ENCODE data around the gene SUSD5. TPM values are rescaled to one million over a fixed set of nuclear protein-coding genes. Genes with fewer than 3 reads are reported as not detected.

SUSD5 gene
- total RNA-seq (1 to 10 TPM in 5 of 7 donors, under 1 TPM in 2; 0.43 to 4.5 (median 1.6) TPM), polyA plus RNA-seq (under 1 TPM; 0.33 to 0.83 (median 0.35) TPM)
- long read RNA-seq, donor 1, result 0 reads
- long read RNA-seq, donor 2, result 0 reads

- Histone ChIP-seq H3K27me3 (replicated peaks in 1 of 7) (peaks cover 0 to 71% (median 19%) of the 10 kb centered on the region in 7 donors), H3K9me3 (no peaks in the 10 kb centered on the region), H3K27ac (peak within 1 kb of the TSS in 1 of 8 donors; percentile 9), H3K4me3 (peak within 1 kb of the TSS; percentile 20 to 63 (median 38)), H3K36me3 (no peaks in the 10 kb centered on the region), H3K4me1 (peaks cover 0 to 29% (median 13%) of the 10 kb centered on the region in 6 donors)
- intact Hi-C loops (cut with DNase I; ENCODE audit: low total_unique reads), result no loop called here
- TF ChIP-seq POLR2AphosphoS5 (IDR thresholded peaks at IDR 0.05) (peak in 1 of 3 donors; percentile 6), CTCF (IDR thresholded peaks at IDR 0.05 in 8 of 11, conservative IDR thresholded peaks at IDR 0.05 in 3 of 11) (no peak)
- no peak for DNase-seq
- WGBS, 5 donors, result 1 to 3% (median 2%) methylated on average over 39 to 88 of the region's 90 CpGs
These were observed at the start of gene SUSD5 for GRCh38 chr3:33218446-33219174. Gene SUSD5, minus strand, starts transcription at chr3:33218810. Its CDS starts 13 bp downstream, at chr3:33218797.

- H3K27me3 ChIP-seq (replicated peaks in 1 of 7), result no peaks in the 10 kb centered on the region
These were observed 41.5 kb upstream of the SUSD5 start for GRCh38 chr3:33260104-33260503.

GRCh38 chr3:33256249-33256648, 37.6 kb upstream of the SUSD5 start:
- TF ChIP-seq CTCF (IDR thresholded peaks at IDR 0.05 in 8 of 11, conservative IDR thresholded peaks at IDR 0.05 in 3 of 11) (no peak), POLR2AphosphoS5 (IDR thresholded peaks at IDR 0.05) (no peak), POLR2A (IDR thresholded peaks at IDR 0.05) (no peak)
- no peak for DNase-seq
- Histone ChIP-seq H3K4me3 (no peak overlapping the region), H3K27ac (no peak overlapping the region), H3K9me3 (no peaks in the 10 kb centered on the region), H3K27me3 (replicated peaks in 1 of 7) (no peaks in the 10 kb centered on the region), H3K36me3 (no peaks in the 10 kb centered on the region), H3K4me1 (no peaks in the 10 kb centered on the region)
- intact Hi-C loops (cut with DNase I; ENCODE audit: low total_unique reads), result no loop called here
- 85 to 93% (median 87%) methylated on average over 2 of the region's 2 CpGs for WGBS, 5 donors

More at GRCh38 chr3:33260104-33260503, 41.5 kb upstream of the SUSD5 start:
- WGBS, 5 donors, result 91 to 94% (median 93%) methylated on average over 5 of the region's 5 CpGs
- intact Hi-C loops (cut with DNase I; ENCODE audit: low total_unique reads), result no loop called here
- H3K4me1 ChIP-seq, result no peaks in the 10 kb centered on the region
- TF ChIP-seq POLR2AphosphoS5 (IDR thresholded peaks at IDR 0.05), result no peak
- TF ChIP-seq POLR2A (IDR thresholded peaks at IDR 0.05), result no peak
- no peak for TF ChIP-seq CTCF (IDR thresholded peaks at IDR 0.05 in 8 of 11, conservative IDR thresholded peaks at IDR 0.05 in 3 of 11)
- H3K36me3 ChIP-seq, result no peaks in the 10 kb centered on the region
- H3K27ac ChIP-seq, result no peak overlapping the region
- H3K9me3 ChIP-seq, result peaks cover 0 to 15% (median 3%) of the 10 kb centered on the region in 8 donors
- H3K4me3 ChIP-seq, result no peak overlapping the region
- no peak for DNase-seq

- no peak overlapping the region for H3K27ac ChIP-seq
- TF ChIP-seq POLR2A (IDR thresholded peaks at IDR 0.05) (no peak), CTCF (IDR thresholded peaks at IDR 0.05 in 8 of 11, conservative IDR thresholded peaks at IDR 0.05 in 3 of 11) (no peak), POLR2AphosphoS5 (IDR thresholded peaks at IDR 0.05) (no peak)
- H3K27me3 ChIP-seq (replicated peaks in 1 of 7), result no peaks in the 10 kb centered on the region
- no peak for DNase-seq
- no peaks in the 10 kb centered on the region for H3K9me3 ChIP-seq
- 30 to 63% (median 52%) methylated on average over 1 of the region's 1 CpG for WGBS, 5 donors
- H3K4me1 ChIP-seq, result no peaks in the 10 kb centered on the region
- no peaks in the 10 kb centered on the region for H3K36me3 ChIP-seq
- H3K4me3 ChIP-seq, result no peak overlapping the region
- intact Hi-C loops (cut with DNase I; ENCODE audit: low total_unique reads), result no loop called here
These were observed 32.1 kb upstream of the SUSD5 start for GRCh38 chr3:33250712-33251111.
